ENCODE results near the gene PROSER3. TPM values are rescaled to one million over a fixed set of nuclear protein-coding genes. Genes with fewer than 3 reads are reported as not detected.

The PROSER3 gene
- total and polyA plus RNA-seq, 2 donors (not counting 1 experiment from before 2014, with no cell fraction given): 26.0 to 61.0 TPM

DNA sequence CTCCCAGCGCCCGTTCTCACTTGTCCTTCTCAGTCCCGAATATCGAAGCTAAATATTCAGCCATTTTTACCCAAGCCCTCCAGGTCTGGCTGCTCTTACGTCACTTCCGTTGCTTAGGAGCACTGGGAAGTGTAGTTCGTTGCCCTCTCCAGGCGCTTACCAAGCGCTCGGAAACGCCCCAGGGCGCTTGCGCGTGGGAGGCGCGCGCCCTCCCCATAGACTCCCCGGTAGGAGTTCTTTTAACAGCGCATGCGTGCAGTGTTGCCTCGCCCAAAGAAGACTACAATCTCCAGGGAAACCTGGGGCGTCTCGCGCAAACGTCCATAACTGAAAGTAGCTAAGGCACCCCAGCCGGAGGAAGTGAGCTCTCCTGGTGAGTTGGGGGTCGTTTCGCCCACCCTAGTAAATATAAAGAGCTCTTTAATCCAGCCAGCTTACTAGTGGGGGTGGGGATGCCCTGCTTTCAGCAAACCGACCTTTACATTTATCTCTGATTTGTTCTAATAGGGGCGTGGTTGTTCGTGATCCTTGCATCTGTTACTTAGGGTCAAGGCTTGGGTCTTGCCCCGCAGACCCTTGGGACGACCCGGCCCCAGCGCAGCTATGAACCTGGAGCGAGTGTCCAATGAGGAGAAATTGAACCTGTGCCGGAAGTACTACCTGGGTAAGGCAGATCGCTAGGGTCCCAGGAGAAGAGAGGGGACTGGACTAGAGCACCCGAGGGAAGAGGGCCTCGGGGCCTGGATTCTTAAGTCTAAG is 12.5 kb upstream of the PROSER3 start, which contains the start of the genes PSENEN and U2AF1L4:
Gene PSENEN (plus strand): TSS at position 324 of the 759 bp plus-strand sequence. CDS start 280 bp downstream, at position 604.
Gene U2AF1L4 (minus strand): TSS at position 91 of the 759 bp plus-strand sequence. CDS start 27 bp downstream, at position 64.
- TF ChIP-seq, protein P1, sequence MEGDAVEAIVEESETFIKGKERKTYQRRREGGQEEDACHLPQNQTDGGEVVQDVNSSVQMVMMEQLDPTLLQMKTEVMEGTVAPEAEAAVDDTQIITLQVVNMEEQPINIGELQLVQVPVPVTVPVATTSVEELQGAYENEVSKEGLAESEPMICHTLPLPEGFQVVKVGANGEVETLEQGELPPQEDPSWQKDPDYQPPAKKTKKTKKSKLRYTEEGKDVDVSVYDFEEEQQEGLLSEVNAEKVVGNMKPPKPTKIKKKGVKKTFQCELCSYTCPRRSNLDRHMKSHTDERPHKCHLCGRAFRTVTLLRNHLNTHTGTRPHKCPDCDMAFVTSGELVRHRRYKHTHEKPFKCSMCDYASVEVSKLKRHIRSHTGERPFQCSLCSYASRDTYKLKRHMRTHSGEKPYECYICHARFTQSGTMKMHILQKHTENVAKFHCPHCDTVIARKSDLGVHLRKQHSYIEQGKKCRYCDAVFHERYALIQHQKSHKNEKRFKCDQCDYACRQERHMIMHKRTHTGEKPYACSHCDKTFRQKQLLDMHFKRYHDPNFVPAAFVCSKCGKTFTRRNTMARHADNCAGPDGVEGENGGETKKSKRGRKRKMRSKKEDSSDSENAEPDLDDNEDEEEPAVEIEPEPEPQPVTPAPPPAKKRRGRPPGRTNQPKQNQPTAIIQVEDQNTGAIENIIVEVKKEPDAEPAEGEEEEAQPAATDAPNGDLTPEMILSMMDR (IDR thresholded peaks at IDR 0.05): no peak
- no peak for TF ChIP-seq EZH2 (IDR thresholded peaks at IDR 0.05; ENCODE audit: borderline replicate concordance, insufficient read depth, low read depth, low read length, poor library complexity, severe bottlenecking)
- Histone ChIP-seq H3K9ac (ENCODE audit: low read length) (peak within 1 kb of the TSS; percentile 93), H3K4me1 (ENCODE audit: control insufficient read depth in 2 of 2, insufficient read depth in 2 of 2, low read length in 2 of 2) (peaks cover 38 to 63% of the 10 kb centered on the region in 2 donors), H3K79me2 (ENCODE audit: control insufficient read depth, insufficient read depth, low read length) (peaks cover 70% of the 10 kb centered on the region), H3K36me3 (replicated peaks in 1 of 2; ENCODE audit: control extremely low read depth in 1 of 2, control insufficient read depth in 1 of 2, extremely low read depth in 1 of 2, insufficient read depth in 2 of 2, low read length in 1 of 2) (no peaks in the 10 kb centered on the region), H2AFZ (ENCODE audit: insufficient read depth, low read depth, low read length, poor library complexity, severe bottlenecking) (peak within 1 kb of the TSS; percentile 77), H4K20me1 (ENCODE audit: control insufficient read depth, insufficient read depth, low read length, poor library complexity, severe bottlenecking) (no peaks in the 10 kb centered on the region), H3K27ac (ENCODE audit: low read length in 2 of 2) (peak within 1 kb of the TSS; percentile 98), H3K27me3 (replicated peaks in 1 of 4; ENCODE audit: control extremely low read depth in 1 of 4, control insufficient read depth in 3 of 4, insufficient read depth in 4 of 4, low read length in 3 of 4) (no peaks in the 10 kb centered on the region), H3K4me2 (replicated peaks; ENCODE audit: low read depth, low read length, poor library complexity, severe bottlenecking) (peak within 1 kb of the TSS; percentile 87), H3K9me3 (ENCODE audit: control extremely low read depth in 1 of 3, control insufficient read depth in 2 of 3, insufficient read depth in 1 of 3, low read length in 2 of 3) (no peaks in the 10 kb centered on the region), H3K4me3 (ENCODE audit: control extremely low read depth in 1 of 5, extremely low read depth in 1 of 5, insufficient read depth in 1 of 5, low read depth in 2 of 5, low read length in 4 of 5) (peak within 1 kb of the TSS; percentile 66 to 93 (median 91))
- ChIA-PET CTCF (interaction anchor here (0.6 to 2.3 kb wide), 3 partner anchors 43 to 158 kb away, joined by 3 to 4 read pairs (median 4); no protein-coding TSS in a partner anchor), POLR2A (interaction anchor here (0.5 to 2.3 kb wide), 10 partner anchors 11 to 535 kb away, joined by 3 to 17 read pairs (median 4); partner anchors contain the start of genes COX6B1, HSPB6 and KMT2B)
- peak; percentile 44 for ATAC-seq (ENCODE audit: low read depth)
- Mint-ChIP-seq H3K27ac (peak within 1 kb of the TSS; percentile 98), H3K9me3 (ENCODE audit: insufficient read depth) (no peaks in the 10 kb centered on the region), H3K27me3 (no peaks in the 10 kb centered on the region), H3K4me3 (peak within 1 kb of the TSS; percentile 94), H3K4me1 (peaks cover 63% of the 10 kb centered on the region)
- WGBS (ENCODE audit: insufficient coverage): 2% methylated on average over 29 of the region's 40 CpGs
- intact Hi-C loops (cut with micrococcal nuclease): loop anchor here (1.0 to 10.0 kb wide), 5 partner anchors 28 to 469 kb away; partner anchors contain the start of genes ALKBH6, ARHGAP33, HCST and ZNF146
- peak; percentile 99 for DNase-seq

All from B cell (primary cell).